Measurements from ENCODE around the gene MALT1.

MALT1 gene

GRCh38 chr18:58694221-58694620 lies 23.0 kb downstream of the MALT1 start:
- DNase-seq: no peak

DNA sequence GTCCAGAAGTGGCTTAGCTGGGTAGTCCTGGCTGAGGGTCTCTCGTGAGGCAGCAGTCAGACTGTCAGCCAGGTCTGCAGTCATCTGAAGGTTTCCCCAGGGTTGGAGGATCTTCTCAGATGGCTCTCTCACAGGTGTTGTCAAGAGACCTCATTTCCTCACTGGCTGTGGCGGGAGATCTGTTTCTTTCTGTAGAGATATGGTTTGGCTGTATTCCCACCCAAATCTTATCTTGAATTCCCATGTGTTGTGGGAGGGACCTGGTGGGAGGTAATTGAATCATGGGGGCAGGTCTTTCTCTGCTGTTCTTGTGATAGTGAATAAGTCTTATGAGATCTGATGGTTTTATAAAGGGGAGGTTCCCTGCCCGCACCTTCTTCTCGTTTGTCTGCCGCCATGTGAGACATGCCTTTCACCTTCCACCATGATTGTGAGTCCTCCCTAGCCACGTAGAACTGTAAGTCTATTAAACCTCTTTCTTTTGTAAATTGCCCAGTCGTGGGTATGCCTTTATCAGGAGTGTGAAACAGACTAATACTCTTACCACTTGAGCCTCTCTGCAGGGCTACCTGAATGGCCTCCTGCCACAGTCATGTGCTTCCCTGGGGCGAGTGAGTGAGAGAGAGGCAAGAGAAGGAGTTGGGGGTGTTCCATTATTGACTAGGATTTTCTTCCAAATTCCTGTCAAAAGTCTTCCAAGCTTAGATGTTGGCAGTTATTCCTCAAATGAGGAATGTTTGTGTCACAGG lies 23.6 kb downstream of the MALT1 start:
- DNase-seq: no peak

GRCh38 chr18:58695772-58696171 lies 24.5 kb downstream of the MALT1 start:
- DNase-seq: no peak

- DNase-seq: no peak
Measured at GRCh38 chr18:58697146-58697545, 25.9 kb downstream of the MALT1 start.

GRCh38 chr18:58698701-58699193 lies 27.5 kb downstream of the MALT1 start:
- no peak for DNase-seq

DNA sequence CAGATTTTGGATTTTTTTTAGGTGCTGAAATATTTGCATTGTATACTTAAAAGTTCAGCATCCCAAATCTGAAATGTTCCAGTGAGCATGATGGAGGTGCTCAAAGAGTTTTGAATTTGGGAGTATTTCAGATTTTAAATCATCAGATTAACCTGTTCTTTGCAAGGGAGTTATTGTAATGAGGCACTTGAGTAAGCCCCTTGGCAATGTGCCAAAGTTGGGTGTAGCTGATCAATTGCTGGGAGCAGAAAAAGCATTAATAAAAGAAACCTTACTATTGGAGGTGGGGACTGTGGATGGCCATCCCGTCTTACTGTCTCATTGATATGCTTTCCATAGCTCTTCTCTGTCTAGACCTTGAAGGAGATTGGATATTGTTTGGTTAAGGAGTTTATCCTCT lies 28.3 kb downstream of the MALT1 start:
- no peak for DNase-seq

DNA sequence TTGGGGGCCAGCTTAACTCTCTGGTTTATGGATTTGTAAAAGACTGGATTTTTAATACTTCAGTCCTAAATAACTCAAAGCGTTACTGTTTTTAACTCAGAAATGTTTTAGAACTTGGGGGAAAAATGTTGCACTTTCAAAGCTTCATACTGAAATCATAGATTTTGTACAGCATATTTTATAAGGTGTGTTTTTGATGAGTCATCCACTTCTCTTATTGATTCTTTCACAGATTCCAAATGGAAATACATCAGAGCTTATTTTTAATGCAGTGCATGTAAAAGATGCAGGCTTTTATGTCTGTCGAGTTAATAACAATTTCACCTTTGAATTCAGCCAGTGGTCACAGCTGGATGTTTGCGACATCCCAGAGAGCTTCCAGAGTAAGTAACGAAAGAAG lies 28.9 kb downstream of the MALT1 start:
- DNase-seq: no peak

DNA sequence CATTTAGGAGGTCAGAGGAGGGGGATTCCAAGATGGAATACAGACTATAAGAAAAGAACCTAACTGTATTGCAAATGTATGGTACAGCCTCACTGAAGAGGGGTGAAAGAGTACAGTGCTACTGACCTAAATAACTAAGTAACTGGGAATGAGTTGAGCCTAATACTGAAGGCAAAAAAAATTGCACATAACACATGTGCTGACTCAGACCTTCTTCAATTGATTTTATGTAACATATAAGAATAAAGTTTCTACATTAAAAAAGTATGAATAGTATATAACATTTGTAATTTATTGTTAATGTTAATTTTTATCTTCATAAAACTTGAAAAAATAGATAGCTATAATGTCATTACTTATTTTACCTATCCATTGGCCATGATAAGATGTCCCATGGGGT lies 41.7 kb downstream of the MALT1 start:
- DNase-seq: no peak

GRCh38 chr18:58714259-58714658 lies 43.0 kb downstream of the MALT1 start:
- no peak for DNase-seq

- DNase-seq: no peak
Measured at GRCh38 chr18:58714821-58715220, 43.6 kb downstream of the MALT1 start.

DNA sequence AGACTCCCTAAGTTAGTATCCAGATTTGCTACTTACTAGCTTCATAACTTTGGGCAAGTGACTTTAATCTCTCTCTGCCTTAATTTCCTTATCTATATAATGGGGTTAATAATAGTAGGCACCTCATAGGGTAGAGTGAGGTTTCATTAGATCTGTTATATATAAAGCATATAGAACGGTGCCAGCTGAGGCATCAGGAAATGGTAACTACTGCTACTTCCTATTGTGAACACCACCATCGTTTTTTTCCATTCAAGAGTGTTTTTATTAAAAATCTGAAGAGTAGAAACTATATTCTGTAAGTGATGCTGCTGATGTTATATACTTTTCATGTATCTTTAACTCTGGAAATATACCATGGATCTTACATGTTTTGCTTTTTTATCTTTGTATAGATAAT lies 44.3 kb downstream of the MALT1 start:
- DNase-seq: no peak

- no peak for DNase-seq
Measured at GRCh38 chr18:58716060-58716756, 44.9 kb downstream of the MALT1 start.

GRCh38 chr18:58721566-58722239 lies 50.4 kb downstream of the MALT1 start:
- no peak for DNase-seq

DNA sequence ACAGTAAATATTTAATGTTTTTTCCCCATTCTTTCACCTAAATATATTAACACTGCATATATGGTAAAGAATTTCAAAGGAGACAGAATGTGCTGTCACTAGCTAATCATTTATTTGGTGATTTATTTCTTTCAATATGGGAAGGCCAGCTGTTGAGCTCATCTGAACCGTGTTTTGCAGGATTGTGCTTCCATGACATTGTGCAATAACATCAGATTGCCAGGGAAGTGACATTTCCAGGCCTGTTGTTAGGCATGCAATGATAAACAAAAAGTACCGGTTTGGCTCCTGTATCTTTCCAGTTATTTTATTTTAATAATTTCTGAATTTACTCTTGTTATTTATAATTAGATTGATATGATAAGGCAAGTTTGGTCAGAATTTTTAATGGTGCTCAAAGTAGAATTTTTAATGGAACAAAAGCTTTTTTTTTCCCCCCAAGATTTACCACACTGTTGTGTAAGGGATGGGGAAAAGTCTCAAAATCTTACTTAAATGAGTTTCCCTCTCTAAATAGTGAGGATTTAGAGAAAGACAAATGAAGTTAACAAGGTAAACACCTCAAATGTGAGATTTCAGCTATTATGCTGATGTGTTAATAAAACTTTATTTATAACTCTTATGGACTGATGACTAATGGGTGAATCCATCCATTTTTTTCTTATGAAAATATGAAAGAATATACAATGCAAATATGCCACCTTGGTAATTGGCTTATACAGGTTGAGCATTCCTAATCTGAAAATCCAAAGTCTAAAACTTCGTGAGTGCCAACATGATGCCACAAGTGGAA lies 52.7 kb downstream of the MALT1 start:
- DNase-seq: no peak

GRCh38 chr18:58726671-58727070 lies 55.4 kb downstream of the MALT1 start:
- no peak for DNase-seq

DNA sequence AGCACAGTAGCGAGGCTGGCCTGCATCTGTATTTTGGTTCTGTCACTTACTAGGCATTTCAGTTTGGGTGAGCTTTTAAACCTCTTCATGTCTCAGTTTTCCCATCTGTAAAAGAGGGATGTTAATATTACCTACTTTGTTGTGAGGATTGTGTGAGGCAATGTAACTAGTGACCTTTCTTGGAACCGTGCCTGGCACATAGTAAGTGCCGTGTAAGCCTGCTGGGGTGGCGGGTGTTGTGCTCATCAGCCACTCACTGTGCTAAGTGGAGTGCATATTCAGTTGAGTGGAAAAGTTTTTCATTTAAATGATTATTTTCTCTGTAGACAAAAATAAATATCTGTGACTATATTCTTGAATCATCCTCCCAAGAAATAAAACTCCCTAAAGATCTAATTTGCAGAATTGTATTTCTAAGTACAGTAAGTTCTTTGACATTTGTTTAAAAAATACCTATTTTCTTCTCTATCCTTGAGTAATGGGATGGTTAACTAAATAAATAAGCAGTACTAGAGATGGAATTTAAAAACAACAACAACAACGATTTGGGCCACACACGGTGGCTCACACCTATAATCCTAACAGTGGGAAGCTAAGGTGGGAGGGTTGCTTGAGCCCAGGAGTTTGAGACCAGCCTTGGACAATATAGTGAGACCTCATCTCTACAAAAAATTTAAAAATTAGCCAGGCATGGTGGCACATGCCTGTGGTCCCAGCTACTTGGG lies 56.7 kb downstream of the MALT1 start:
- no peak for DNase-seq

DNA sequence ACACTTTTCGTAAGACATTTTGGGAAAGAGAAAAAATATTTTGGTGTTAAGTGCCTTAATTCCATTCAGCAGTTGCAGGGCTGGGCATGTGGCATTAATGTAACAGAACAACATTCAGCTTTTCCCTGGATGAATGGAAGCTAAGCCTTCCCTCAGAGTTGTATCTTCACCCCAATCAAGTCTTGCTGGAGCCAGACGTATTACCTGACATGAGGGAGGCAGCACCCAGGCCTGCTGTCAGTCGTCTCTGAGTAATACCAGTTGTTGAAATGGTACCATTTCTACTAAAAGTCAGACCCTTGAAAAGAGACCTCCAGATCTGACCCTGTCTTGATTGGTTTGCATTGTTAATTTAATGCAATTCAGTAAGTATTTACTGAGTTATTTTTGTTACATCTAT lies 57.5 kb downstream of the MALT1 start:
- no peak for DNase-seq

DNA sequence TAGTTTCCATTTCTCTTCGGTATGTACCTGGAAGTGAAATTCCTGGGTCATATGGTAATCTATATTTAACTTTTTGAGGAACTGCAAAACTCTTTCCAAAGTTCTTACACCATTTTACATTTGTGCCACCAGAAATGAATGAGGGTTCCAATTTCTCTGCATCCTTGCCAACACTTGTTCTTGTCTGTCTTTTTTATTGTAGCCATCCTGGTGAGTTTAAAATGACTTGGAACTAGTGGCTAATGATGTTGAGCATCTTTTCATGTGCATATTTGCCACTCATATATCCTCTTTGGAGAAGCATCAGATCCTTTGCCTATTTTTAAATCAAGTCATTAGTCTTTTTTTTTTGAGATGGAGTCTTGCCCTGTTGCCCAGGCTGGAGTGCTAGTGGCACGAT lies 59.4 kb downstream of the MALT1 start:
- no peak for DNase-seq

DNA sequence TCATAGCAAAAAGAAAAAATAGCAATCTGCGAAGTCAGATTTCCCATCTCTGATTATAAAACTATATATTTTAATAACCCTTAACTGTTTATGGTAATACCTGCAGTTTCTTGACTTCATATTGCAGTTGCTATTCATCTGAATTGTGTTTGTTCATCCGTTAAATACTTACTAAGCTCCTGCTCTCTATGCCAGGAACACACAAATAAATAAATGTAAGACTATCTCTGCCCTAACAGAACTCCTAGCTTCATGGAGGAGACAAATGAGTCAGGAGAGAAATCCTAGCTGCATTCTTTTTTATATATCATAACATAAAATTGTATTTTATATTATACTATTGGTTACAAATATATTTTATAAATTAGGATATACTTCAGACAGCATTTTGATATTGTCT lies 61.2 kb downstream of the MALT1 start:
- DNase-seq: no peak

GRCh38 chr18:58733866-58734265 lies 62.6 kb downstream of the MALT1 start:
- no peak for DNase-seq

GRCh38 chr18:58738322-58738721 lies 67.1 kb downstream of the MALT1 start:
- no peak for DNase-seq

GRCh38 chr18:58745914-58746313 lies 74.6 kb downstream of the MALT1 start:
- DNase-seq: no peak

Data from stimulated activated CD4-positive, alpha-beta T cell treated with anti-CD3 and anti-CD28 coated beads, Interleukin-2, amount 100 ng/mL, for 48 hours (primary cell).